Measurements from ENCODE around the gene CACNA2D3.

Gene CACNA2D3

GRCh38 chr3:54366007-54366750 is 243.8 kb downstream of the CACNA2D3 start:
- no peak for TF ChIP-seq CTCF (IDR thresholded peaks at IDR 0.05; ENCODE audit: control insufficient read depth, insufficient read depth, low read depth, low read length, missing control alignments)

GRCh38 chr3:54366839-54367238 is 244.5 kb downstream of the CACNA2D3 start:
- no peak overlapping the region for H3K4me3 ChIP-seq (ENCODE audit: control insufficient read depth, low read depth, low read length)
- DNase-seq (ENCODE audit: low read depth), result no peak
- no peak for TF ChIP-seq CTCF (IDR thresholded peaks at IDR 0.05; ENCODE audit: control insufficient read depth, insufficient read depth, low read depth, low read length, missing control alignments)

More at GRCh38 chr3:54366007-54366750, 243.8 kb downstream of the CACNA2D3 start:
- no peak for DNase-seq (ENCODE audit: low read depth)
- no peak overlapping the region for H3K4me3 ChIP-seq (ENCODE audit: control insufficient read depth, low read depth, low read length)

GRCh38 chr3:54372232-54372631 is 249.9 kb downstream of the CACNA2D3 start:
- H3K4me3 ChIP-seq (ENCODE audit: control insufficient read depth, low read depth, low read length), result no peak overlapping the region
- DNase-seq (ENCODE audit: low read depth), result no peak
- TF ChIP-seq CTCF (IDR thresholded peaks at IDR 0.05; ENCODE audit: control insufficient read depth, insufficient read depth, low read depth, low read length, missing control alignments), result no peak

GRCh38 chr3:54374214-54374852 is 252.0 kb downstream of the CACNA2D3 start:
- no peak overlapping the region for H3K4me3 ChIP-seq (ENCODE audit: control insufficient read depth, low read depth, low read length)
- no peak for DNase-seq (ENCODE audit: low read depth)
- no peak for TF ChIP-seq CTCF (IDR thresholded peaks at IDR 0.05; ENCODE audit: control insufficient read depth, insufficient read depth, low read depth, low read length, missing control alignments)

- no peak for TF ChIP-seq CTCF (IDR thresholded peaks at IDR 0.05; ENCODE audit: control insufficient read depth, insufficient read depth, low read depth, low read length, missing control alignments)
- H3K4me3 ChIP-seq (ENCODE audit: control insufficient read depth, low read depth, low read length), result no peak overlapping the region
Measured at GRCh38 chr3:54376142-54376807, 253.9 kb downstream of the CACNA2D3 start.

GRCh38 chr3:54376939-54377578 is 254.7 kb downstream of the CACNA2D3 start:
- DNase-seq (ENCODE audit: low read depth), result no peak
- no peak overlapping the region for H3K4me3 ChIP-seq (ENCODE audit: control insufficient read depth, low read depth, low read length)
- no peak for TF ChIP-seq CTCF (IDR thresholded peaks at IDR 0.05; ENCODE audit: control insufficient read depth, insufficient read depth, low read depth, low read length, missing control alignments)

More at GRCh38 chr3:54376142-54376807, 253.9 kb downstream of the CACNA2D3 start:
- no peak for DNase-seq (ENCODE audit: low read depth)

Data from AG09309 (cell line).